Activated CD8-positive, alpha-beta T cell treated with anti-CD3 and anti-CD28 coated beads for 36 hours (primary cell): ENCODE measurements around the gene LRRC8D. TPM values are rescaled to one million over a fixed set of nuclear protein-coding genes. Genes with fewer than 3 reads are reported as not detected.

Source experiments
- ATAC-seq: fragments of 200-7000 bp; cut with Tn5 transposase; one replicate; pipeline ENCODE4 v1.10.0; 2021; ENCODE audit warnings: mild to moderate bottlenecking, moderate library complexity
- CTCF ChIA-PET: fragments of 350-600 bp; sonication (Branson Sonifier 250); formaldehyde crosslinking; loops from one replicate; lab custom pipeline; 2021; ENCODE audit warnings: antibody characterized with exemption; lab: Charles Lee
- POLR2A ChIA-PET: fragments of 350-600 bp; sonication (Branson Sonifier 250); formaldehyde crosslinking; loops from one replicate; lab custom pipeline; 2021; ENCODE audit warnings: antibody characterized with exemption; lab: Charles Lee
- DNase-seq: peaks from one replicate; pipeline ENCODE4 v3.0.0-alpha.2; 2020
- H3K27ac Mint-ChIP-seq: one replicate; pipeline ENCODE4 v1.8.0; 2021; ENCODE audit warnings: mild to moderate bottlenecking, mixed read lengths
- H3K27me3 Mint-ChIP-seq: one replicate; pipeline ENCODE4 v1.8.0; 2021; ENCODE audit warnings: mixed read lengths
- H3K36me3 Mint-ChIP-seq: one replicate; pipeline ENCODE4 v1.8.0; 2021; ENCODE audit warnings: low read depth, mixed read lengths
- H3K4me1 Mint-ChIP-seq: one replicate; pipeline ENCODE4 v1.8.0; 2021; ENCODE audit warnings: low read depth, mixed read lengths
- H3K4me3 Mint-ChIP-seq: one replicate; pipeline ENCODE4 v1.8.0; 2021; ENCODE audit warnings: mild to moderate bottlenecking, moderate library complexity, mixed read lengths
- H3K9me3 Mint-ChIP-seq: one replicate; pipeline ENCODE4 v1.8.0; 2021; ENCODE audit warnings: mixed read lengths
- intact Hi-C: fragments of 100-400 bp; cut with micrococcal nuclease; formaldehyde crosslinking; loops from one replicate; pipeline ENCODE4 v1.10.0; 2022
- total RNA-seq, 2 experiments: library from RNA; stranded (reverse); gene quantifications; one replicate each; pipeline ENCODE4 v1.2.3, GENCODE V29; 2021
- TF ChIP-seq, protein P1 (sequence below): fragments of 200-600 bp; IDR thresholded peaks from one replicate; pipeline ENCODE4 v1.8.0; 2022; ENCODE audit warnings: antibody characterized with exemption, mild to moderate bottlenecking

LRRC8D gene
- total RNA-seq, 2 experiments from 2014 or later = 26.3 to 27.5 TPM

DNA sequence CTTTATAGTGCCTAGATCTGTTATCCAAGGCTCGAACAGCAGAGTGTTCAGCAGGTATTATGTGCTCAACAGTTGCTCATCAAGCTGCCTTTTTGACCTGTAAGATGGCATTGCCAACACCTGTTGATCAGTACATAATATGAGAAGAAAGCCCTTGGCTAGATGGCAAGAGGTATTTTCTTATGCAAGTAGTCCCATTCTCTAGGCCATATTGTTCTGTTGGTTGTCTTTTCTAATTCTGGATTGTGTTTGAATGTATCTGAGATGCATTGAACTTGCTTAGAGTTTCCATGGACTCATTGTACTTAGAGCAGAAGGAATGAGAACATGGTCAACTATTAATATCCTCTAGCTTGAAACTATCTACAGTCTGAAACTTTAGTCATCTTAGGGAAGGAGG, 57.4 kb downstream of the LRRC8D start:
- Mint-ChIP-seq H3K9me3 (peaks cover 18% of the 10 kb centered on the region), H3K27ac (peak overlapping the region; percentile 46), H3K4me3 (no peak overlapping the region), H3K4me1 (peaks cover 65% of the 10 kb centered on the region), H3K36me3 (peaks cover 60% of the 10 kb centered on the region), H3K27me3 (no peaks in the 10 kb centered on the region)
- TF ChIP-seq, protein P1, sequence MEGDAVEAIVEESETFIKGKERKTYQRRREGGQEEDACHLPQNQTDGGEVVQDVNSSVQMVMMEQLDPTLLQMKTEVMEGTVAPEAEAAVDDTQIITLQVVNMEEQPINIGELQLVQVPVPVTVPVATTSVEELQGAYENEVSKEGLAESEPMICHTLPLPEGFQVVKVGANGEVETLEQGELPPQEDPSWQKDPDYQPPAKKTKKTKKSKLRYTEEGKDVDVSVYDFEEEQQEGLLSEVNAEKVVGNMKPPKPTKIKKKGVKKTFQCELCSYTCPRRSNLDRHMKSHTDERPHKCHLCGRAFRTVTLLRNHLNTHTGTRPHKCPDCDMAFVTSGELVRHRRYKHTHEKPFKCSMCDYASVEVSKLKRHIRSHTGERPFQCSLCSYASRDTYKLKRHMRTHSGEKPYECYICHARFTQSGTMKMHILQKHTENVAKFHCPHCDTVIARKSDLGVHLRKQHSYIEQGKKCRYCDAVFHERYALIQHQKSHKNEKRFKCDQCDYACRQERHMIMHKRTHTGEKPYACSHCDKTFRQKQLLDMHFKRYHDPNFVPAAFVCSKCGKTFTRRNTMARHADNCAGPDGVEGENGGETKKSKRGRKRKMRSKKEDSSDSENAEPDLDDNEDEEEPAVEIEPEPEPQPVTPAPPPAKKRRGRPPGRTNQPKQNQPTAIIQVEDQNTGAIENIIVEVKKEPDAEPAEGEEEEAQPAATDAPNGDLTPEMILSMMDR = no peak
- no peak for ATAC-seq
- POLR2A ChIA-PET = interaction anchor here (1.3 kb wide), 1 partner anchor 34 kb away, joined by 3 read pairs; no protein-coding TSS in a partner anchor
- intact Hi-C loops = no loop called here
- CTCF ChIA-PET = no interaction called here
- no peak for DNase-seq

DNA sequence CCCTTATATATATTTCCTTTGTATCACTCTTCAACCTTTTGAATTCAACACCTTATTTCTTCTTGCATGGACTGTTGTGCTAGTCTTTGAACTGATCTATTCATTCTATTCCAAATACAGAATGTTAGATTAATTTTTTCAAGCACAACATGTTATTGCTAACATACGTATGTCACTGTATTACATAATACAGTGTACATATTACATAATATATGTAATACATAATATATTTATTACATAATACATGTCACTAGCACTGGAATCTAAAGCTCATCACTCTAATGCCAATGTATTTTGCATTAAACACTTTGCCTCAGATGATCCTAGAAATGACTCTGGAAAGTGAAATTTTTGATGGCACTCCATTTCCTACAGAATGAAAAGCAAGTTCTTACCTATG, 59.8 kb downstream of the LRRC8D start:
- Mint-ChIP-seq H3K9me3 (peaks cover 18% of the 10 kb centered on the region), H3K27me3 (no peaks in the 10 kb centered on the region), H3K4me1 (peaks cover 64% of the 10 kb centered on the region), H3K36me3 (peaks cover 65% of the 10 kb centered on the region), H3K27ac (no peak overlapping the region), H3K4me3 (no peak overlapping the region)
- TF ChIP-seq, protein P1 = no peak
- no peak for ATAC-seq
- POLR2A ChIA-PET = interaction anchor here (1.4 kb wide), 1 partner anchor 22 kb away, joined by 4 read pairs; no protein-coding TSS in a partner anchor
- intact Hi-C loops = loop anchor here (10.0 kb wide), 1 partner anchor 56 kb away; the partner anchor contains the start of gene LRRC8D
- no peak for DNase-seq
- CTCF ChIA-PET = interaction anchor here (1.1 kb wide), 1 partner anchor 37 kb away, joined by 4 read pairs; no protein-coding TSS in a partner anchor

DNA sequence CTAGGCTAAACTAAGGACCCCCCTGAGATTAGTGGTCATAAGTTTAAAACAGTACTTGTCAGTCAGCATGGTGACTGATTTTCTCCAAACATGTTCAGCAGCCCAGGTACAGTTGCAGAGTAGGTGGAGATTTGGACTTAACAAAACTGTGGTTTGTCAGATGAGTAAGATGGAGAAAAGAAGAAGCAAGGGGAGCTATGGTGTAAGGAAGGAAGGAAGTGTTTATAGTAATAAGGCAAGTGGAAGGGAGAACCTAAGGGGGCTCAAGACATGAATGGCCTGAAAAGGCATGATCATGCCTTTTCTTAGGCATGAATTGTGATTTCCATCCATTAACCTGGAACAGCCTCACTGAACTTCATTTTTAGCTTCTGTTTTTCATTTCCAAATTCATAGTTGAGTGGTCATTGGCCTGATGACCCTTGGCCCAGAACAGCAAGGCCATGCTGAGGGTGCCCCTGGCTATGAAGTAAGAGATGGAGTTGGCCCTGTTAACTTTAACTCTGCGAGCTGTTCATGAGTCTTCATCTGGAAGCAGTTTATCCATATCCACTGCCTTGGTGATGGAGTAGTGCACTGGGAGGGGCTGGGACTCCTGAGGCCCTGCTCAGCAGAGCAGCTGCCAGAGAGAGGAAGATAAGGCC, 60.7 kb downstream of the LRRC8D start:
- no peak overlapping the region for H3K4me3 Mint-ChIP-seq
- intact Hi-C loops = loop anchor here (10.0 kb wide), 1 partner anchor 57 kb away; the partner anchor contains the start of gene LRRC8D
- TF ChIP-seq, protein P1 = no peak
- H3K4me1 Mint-ChIP-seq = peaks cover 58% of the 10 kb centered on the region
- CTCF ChIA-PET = interaction anchor here (0.7 kb wide), 1 partner anchor 75 kb away, joined by 3 read pairs; no protein-coding TSS in a partner anchor
- no peaks in the 10 kb centered on the region for H3K27me3 Mint-ChIP-seq
- POLR2A ChIA-PET = interaction anchor here (1.1 to 1.4 kb wide), 5 partner anchors 10 to 38 kb away, joined by 3 to 8 read pairs (median 5); no protein-coding TSS in a partner anchor
- DNase-seq (peak; percentile 29), ATAC-seq (peak; percentile 91)
- H3K36me3 Mint-ChIP-seq = peaks cover 60% of the 10 kb centered on the region
- peak overlapping the region; percentile 48 for H3K27ac Mint-ChIP-seq
- peaks cover 18% of the 10 kb centered on the region for H3K9me3 Mint-ChIP-seq

DNA sequence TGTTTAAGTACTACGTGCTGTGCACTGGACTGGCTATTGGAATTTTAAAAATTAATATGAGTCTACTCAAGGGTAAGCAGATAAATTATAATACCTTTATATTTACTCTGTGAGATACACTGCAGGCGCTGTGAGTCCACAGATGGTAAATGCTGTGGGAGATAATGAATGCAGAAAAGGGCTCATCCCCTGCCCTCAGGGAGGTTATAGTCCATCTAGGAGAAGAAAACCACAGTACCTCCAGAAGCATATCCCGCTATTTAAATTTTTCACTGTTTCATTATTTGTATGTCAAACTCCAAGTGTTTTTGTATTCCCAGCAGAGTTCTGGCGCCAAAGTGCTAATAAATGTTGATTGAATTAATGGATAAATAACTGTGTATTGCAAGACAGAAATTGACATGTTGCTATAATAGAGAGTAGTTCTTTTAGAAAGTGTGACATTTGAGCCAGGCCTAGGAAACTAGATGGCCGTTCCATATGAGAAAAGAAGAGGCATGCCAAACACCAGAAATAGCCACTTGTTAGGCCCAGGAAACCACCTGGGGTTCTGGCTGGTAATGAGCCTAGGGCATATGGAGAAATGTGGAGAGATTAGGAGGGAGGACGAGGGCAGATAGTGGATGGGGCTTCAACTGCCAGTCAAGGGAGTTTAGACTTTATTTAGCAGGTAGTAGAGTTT, 61.7 kb downstream of the LRRC8D start:
- no peak for DNase-seq
- TF ChIP-seq, protein P1 = no peak
- Mint-ChIP-seq H3K27me3 (no peaks in the 10 kb centered on the region), H3K9me3 (peaks cover 18% of the 10 kb centered on the region), H3K4me1 (peaks cover 55% of the 10 kb centered on the region), H3K4me3 (no peak overlapping the region), H3K27ac (no peak overlapping the region), H3K36me3 (peaks cover 59% of the 10 kb centered on the region)
- ATAC-seq = no peak
- ChIA-PET CTCF (interaction anchor here (0.7 kb wide), 1 partner anchor 76 kb away, joined by 3 read pairs; no protein-coding TSS in a partner anchor), POLR2A (interaction anchor here (1.1 to 1.3 kb wide), 3 partner anchors 9 to 21 kb away, joined by 3 to 8 read pairs (median 5); no protein-coding TSS in a partner anchor)
- intact Hi-C loops = loop anchor here (10.0 kb wide), 1 partner anchor 58 kb away; the partner anchor contains the start of gene LRRC8D
